PC-9 (cell line): Measurements from ENCODE around the gene AHSG. TPM values are rescaled to one million over a fixed set of nuclear protein-coding genes. Genes with fewer than 3 reads are reported as not detected.

Source experiments
- BruUV-seq: library from RNA; stranded (reverse); fragments of 400-500 nt; replicated peaks from 2 replicates; lab custom pipeline; 2021; lab: Mats Ljungman, UMichigan
- CTCF ChIA-PET: fragments of 300-600 bp; sonication (Branson Sonifier 250); formaldehyde crosslinking; loops from one replicate; lab custom pipeline; 2022; ENCODE audit warnings: antibody characterized with exemption; lab: Charles Lee
- POLR2A ChIA-PET: fragments of 300-600 bp; sonication (Branson Sonifier 250); formaldehyde crosslinking; loops from one replicate; lab custom pipeline; 2022; ENCODE audit warnings: antibody characterized with exemption; ENCODE audit not compliant: unreplicated experiment; lab: Charles Lee
- DNase-seq, 2 experiments: peaks; one replicate each; pipeline versions ENCODE4 v3.0.0 to v3.0.0-alpha.2; 2015 to 2022; ENCODE audit warnings: mixed read lengths in 1 of 2
- H2AFZ ChIP-seq: fragments of 200-600 bp; sonication (generic); 2 replicates; pipeline ENCODE4 v1.8.1; 2017; ENCODE audit warnings: antibody characterized with exemption
- H3F3A ChIP-seq: fragments of 200-600 bp; sonication (generic); 2 replicates; pipeline ENCODE4 v1.8.1; 2017; ENCODE audit warnings: antibody characterized with exemption, mild to moderate bottlenecking, low read depth; ENCODE audit not compliant: insufficient read depth
- H3K27ac ChIP-seq: fragments of 200-600 bp; sonication (generic); 2 replicates; pipeline ENCODE4 v1.6.1; 2016; ENCODE audit warnings: mixed run types
- H3K27me3 ChIP-seq: fragments of 200-600 bp; sonication (generic); 2 replicates; pipeline ENCODE4 v1.6.1; 2016; ENCODE audit warnings: low read depth, mixed run types; ENCODE audit not compliant: insufficient read depth
- H3K36me3 ChIP-seq: fragments of 200-600 bp; sonication (generic); 2 replicates; pipeline ENCODE4 v1.6.1; 2016; ENCODE audit warnings: low read depth, mixed run types
- H3K4me1 ChIP-seq: fragments of 200-600 bp; sonication (generic); replicated peaks from 2 replicates; pipeline ENCODE4 v1.6.1; 2016; ENCODE audit warnings: mixed run types; ENCODE audit not compliant: insufficient read depth
- H3K4me2 ChIP-seq: fragments of 200-600 bp; sonication (generic); 2 replicates; pipeline ENCODE4 v1.6.1; 2017; ENCODE audit warnings: mixed run types
- H3K4me3 ChIP-seq: fragments of 200-600 bp; sonication (generic); 2 replicates; pipeline ENCODE4 v1.6.1; 2016; ENCODE audit warnings: mixed run types
- H3K79me2 ChIP-seq: fragments of 200-600 bp; sonication (generic); 2 replicates; pipeline ENCODE4 v1.6.1; 2017; ENCODE audit warnings: low read depth, mixed run types
- H3K9me2 ChIP-seq: fragments of 200-600 bp; sonication (generic); 2 replicates; pipeline ENCODE4 v1.8.1; 2017; ENCODE audit warnings: mild to moderate bottlenecking; ENCODE audit not compliant: insufficient read depth
- H3K9me3 ChIP-seq: fragments of 200-600 bp; sonication (generic); 2 replicates; pipeline ENCODE4 v1.8.1; 2016; ENCODE audit warnings: low read depth; ENCODE audit not compliant: insufficient read depth
- H4K20me1 ChIP-seq: fragments of 200-600 bp; sonication (generic); 2 replicates; pipeline ENCODE4 v1.8.1; 2017; ENCODE audit not compliant: insufficient read depth
- EZH2 ChIP-seq: fragments of 200-600 bp; sonication (generic); IDR thresholded peaks from 2 replicates; pipeline ENCODE4 v1.8.0; 2017; ENCODE audit warnings: antibody characterized with exemption, low read depth
- intact Hi-C: fragments of 100-400 bp; cut with micrococcal nuclease; formaldehyde crosslinking; loops from one replicate; pipeline ENCODE4 v1.10.0; 2022; ENCODE audit not compliant: unreplicated experiment
- total RNA-seq: library from RNA; stranded (reverse); gene quantifications from 2 replicates; pipeline ENCODE4 v1.2.3, GENCODE V29; 2021
- TF ChIP-seq, protein P1 (sequence below): fragments of 200-600 bp; sonication (generic); conservative IDR thresholded peaks from 2 replicates; pipeline ENCODE4 v1.6.1; 2017; ENCODE audit warnings: mixed run types, antibody characterized with exemption, mild to moderate bottlenecking, moderate library complexity

Gene AHSG
- total RNA-seq, 1 experiment from 2014 or later: not detected

DNA sequence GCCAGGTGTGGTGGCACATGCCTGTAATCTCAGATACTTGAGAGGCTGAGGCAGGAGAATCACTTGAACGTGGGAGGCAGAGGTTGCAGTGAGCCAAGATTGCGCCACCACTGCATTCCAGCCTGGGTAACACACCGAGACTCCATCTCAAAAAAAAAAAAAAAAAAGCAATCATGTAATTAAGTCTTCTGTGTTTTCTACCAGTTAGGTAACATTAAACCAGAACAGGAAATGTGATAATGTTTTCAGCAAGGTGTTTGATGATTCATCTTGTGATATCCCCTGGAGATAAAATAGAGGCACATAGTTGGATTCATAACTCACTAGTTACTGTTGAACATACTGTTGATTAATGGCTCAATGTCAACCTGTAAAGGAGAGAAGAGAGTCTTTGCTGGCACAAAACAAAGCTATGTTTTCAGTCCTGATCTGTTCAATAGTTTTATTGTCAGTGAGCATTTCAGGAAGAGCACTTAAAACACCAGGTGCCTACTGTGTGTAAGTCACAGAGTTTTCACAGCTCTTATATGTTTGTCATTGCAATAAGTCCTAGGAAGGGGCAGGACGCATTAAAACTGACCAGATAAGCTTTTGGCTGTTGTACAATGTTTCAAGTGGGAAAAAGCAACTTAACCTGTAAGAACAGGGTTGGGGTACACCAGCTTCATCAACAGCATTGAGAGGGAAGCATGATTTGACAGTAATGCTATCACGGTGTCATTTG lies 22.8 kb upstream of the AHSG start:
- no TSS peak for BruUV-seq
- Histone ChIP-seq H3K27me3 (no peaks in the 10 kb centered on the region), H3K36me3 (peaks cover 10% of the 10 kb centered on the region; the same call in 1 of the 2 replicates), H3K79me2 (no peaks in the 10 kb centered on the region), H3K9me2 (no peaks in the 10 kb centered on the region), H3K9me3 (no peaks in the 10 kb centered on the region), H2AFZ (no peak overlapping the region), H3K27ac (peak overlapping the region; percentile 87), H3K4me1 (peaks cover 40% of the 10 kb centered on the region), H3K4me2 (peak overlapping the region; percentile 74), H4K20me1 (no peaks in the 10 kb centered on the region), H3K4me3 (no peak overlapping the region), H3F3A (peaks cover 41% of the 10 kb centered on the region)
- intact Hi-C loops: loop anchor here (1.0 kb wide), 3 partner anchors 20 to 481 kb away; partner anchors contain the start of genes DNAJB11 and ETV5
- no peak for TF ChIP-seq EZH2
- CTCF ChIA-PET: interaction anchor here (0.6 to 2.0 kb wide), 9 partner anchors 12 to 527 kb away, joined by 3 to 16 read pairs (median 6); partner anchors contain the start of gene EIF4A2
- POLR2A ChIA-PET: interaction anchor here (0.5 to 0.8 kb wide), 9 partner anchors 20 to 1847 kb away, joined by 3 to 34 read pairs (median 6); partner anchors contain the start of gene DNAJB11
- DNase-seq: peak; percentile 87 to 100

DNA sequence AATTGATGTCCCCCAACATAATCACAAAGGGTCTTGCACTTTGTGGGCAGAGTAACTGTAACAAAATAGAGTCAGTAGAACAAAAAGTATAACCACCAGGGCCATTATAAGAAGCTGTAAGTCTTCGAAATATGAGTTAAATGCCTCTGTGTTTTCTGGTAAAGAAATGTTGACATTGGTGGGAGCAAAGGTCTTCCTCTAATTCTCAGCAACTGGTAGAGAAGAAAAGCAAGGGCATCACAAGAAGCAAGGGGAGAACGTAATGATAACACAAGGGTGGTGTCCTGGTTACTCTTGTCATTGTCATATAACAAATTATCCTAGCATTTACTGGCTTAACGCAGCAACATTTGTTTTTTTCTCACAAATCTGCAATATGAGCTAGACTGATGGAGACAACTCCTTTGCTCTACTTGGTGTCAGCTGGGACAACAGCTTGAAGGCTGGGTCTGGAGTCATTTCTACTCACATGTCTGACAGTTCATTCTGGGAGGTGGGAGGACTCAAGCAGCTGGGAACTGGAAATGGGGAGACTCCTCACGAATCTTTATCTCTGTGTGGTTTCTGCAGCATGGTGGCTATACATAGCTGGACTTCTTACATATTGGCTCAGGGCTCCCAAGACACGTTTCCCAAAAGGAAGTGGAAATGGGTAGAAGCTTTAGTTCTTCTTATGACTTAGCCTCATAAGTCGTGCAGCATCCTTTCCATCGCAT lies 22.1 kb upstream of the AHSG start:
- peaks cover 41% of the 10 kb centered on the region for H3F3A ChIP-seq
- no peaks in the 10 kb centered on the region for H3K9me2 ChIP-seq
- peaks cover 4% of the 10 kb centered on the region; the same call in 1 of the 2 replicates for H3K36me3 ChIP-seq
- no peaks in the 10 kb centered on the region for H3K27me3 ChIP-seq
- no peaks in the 10 kb centered on the region for H3K9me3 ChIP-seq
- CTCF ChIA-PET: interaction anchor here (0.6 to 2.0 kb wide), 4 partner anchors 19 to 314 kb away, joined by 3 to 10 read pairs (median 3); no protein-coding TSS in a partner anchor
- TF ChIP-seq EZH2: no peak
- TF ChIP-seq, protein P1, sequence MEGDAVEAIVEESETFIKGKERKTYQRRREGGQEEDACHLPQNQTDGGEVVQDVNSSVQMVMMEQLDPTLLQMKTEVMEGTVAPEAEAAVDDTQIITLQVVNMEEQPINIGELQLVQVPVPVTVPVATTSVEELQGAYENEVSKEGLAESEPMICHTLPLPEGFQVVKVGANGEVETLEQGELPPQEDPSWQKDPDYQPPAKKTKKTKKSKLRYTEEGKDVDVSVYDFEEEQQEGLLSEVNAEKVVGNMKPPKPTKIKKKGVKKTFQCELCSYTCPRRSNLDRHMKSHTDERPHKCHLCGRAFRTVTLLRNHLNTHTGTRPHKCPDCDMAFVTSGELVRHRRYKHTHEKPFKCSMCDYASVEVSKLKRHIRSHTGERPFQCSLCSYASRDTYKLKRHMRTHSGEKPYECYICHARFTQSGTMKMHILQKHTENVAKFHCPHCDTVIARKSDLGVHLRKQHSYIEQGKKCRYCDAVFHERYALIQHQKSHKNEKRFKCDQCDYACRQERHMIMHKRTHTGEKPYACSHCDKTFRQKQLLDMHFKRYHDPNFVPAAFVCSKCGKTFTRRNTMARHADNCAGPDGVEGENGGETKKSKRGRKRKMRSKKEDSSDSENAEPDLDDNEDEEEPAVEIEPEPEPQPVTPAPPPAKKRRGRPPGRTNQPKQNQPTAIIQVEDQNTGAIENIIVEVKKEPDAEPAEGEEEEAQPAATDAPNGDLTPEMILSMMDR: no peak
- no peak for DNase-seq
- no peak overlapping the region for H3K4me3 ChIP-seq
- peak overlapping the region; percentile 87 for H3K27ac ChIP-seq
- peak overlapping the region; percentile 57 for H3K4me2 ChIP-seq
- intact Hi-C loops: loop anchor here (1.0 kb wide), 3 partner anchors 20 to 481 kb away; partner anchors contain the start of genes DNAJB11 and ETV5
- POLR2A ChIA-PET: interaction anchor here (0.6 to 0.8 kb wide), 7 partner anchors 14 to 192 kb away, joined by 3 to 34 read pairs (median 4); partner anchors contain the start of gene DNAJB11
- no TSS peak for BruUV-seq
- H4K20me1 ChIP-seq: no peaks in the 10 kb centered on the region
- H3K4me1 ChIP-seq: peaks cover 40% of the 10 kb centered on the region
- no peaks in the 10 kb centered on the region for H3K79me2 ChIP-seq
- no peak overlapping the region for H2AFZ ChIP-seq

DNA sequence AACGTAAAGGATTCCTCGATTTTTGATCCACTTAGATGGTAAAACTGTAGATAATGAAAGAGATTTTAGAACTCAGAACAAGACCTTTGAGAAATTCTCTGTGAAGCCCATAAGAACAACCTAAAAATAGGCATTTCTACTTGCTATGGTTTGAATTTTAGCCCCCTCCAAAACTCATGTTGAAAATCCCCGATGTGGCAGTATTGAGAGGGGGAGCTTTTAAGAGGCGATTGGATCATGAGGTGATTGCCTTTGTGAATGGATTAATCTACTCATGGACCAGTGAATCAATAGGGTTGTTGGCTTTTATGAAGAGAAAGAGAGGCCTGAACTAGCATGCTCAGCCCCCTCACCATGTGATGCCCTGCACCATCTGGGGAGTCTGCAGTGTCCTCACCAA lies 20.2 kb upstream of the AHSG start:
- Histone ChIP-seq H3K79me2 (no peaks in the 10 kb centered on the region), H3K27me3 (no peaks in the 10 kb centered on the region), H3K4me1 (peaks cover 43% of the 10 kb centered on the region), H4K20me1 (no peaks in the 10 kb centered on the region), H3K36me3 (no peaks in the 10 kb centered on the region), H3K27ac (no peak overlapping the region), H3K9me2 (no peaks in the 10 kb centered on the region), H3K4me2 (no peak overlapping the region), H3K4me3 (no peak overlapping the region), H3K9me3 (no peaks in the 10 kb centered on the region), H2AFZ (no peak overlapping the region), H3F3A (peaks cover 35% of the 10 kb centered on the region)
- CTCF ChIA-PET: no interaction called here
- no peak for TF ChIP-seq EZH2
- TF ChIP-seq, protein P1: no peak
- DNase-seq: no peak
- intact Hi-C loops: no loop called here
- no TSS peak for BruUV-seq
- POLR2A ChIA-PET: no interaction called here
